Measurements from ENCODE around the gene KNDC1. TPM values are rescaled to one million over a fixed set of nuclear protein-coding genes. Genes with fewer than 3 reads are reported as not detected.

The KNDC1 gene
- total RNA-seq, 2 donors from 2014 or later: 0.33 to 0.37 TPM

GRCh38 chr10:133239990-133240389 is 80.0 kb downstream of the KNDC1 start:
- DNase-seq (ENCODE audit: low spot score): no peak
- intact Hi-C loops (cut with DNase I): no loop called here

GRCh38 chr10:133241501-133242205 is 81.6 kb downstream of the KNDC1 start:
- no peak for DNase-seq (ENCODE audit: low spot score)
- intact Hi-C loops (cut with DNase I): no loop called here

DNA sequence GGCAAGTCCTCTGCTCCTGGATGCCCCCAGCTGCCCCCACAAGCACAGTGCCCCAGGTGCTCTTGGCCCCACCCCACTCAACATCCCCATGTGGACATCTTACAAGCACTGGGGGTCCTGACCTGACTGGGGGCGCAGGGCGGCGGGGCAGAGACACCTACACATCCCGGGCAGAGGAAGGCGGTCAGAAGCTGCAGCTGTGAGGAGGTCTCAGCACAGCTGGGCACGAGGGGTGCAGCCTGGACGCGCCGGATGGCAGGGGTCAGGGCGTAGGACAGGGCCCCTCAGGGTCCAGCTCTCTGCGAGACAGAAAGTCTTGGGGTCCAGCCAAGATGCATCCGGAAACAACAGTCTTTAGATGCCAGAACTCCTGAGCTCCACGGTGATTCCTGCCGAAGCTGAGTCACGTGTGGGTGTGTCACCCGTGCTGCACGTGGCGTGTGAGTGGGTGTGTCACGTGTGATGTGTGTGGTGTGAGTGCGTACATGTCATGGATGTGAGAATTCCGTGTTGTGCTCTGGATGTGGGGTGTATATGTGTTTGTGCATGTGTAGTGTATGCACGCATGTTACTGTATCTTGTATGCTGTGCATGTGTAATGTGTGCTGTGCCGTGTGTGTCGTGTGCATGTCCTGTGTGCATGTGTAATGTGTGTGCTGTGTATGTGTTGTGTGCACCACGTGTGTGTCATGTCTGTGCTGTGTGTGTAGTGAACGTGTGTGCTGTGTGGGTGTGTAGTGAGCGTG is 82.8 kb downstream of the KNDC1 start:
- intact Hi-C loops (cut with DNase I): no loop called here
- no peak for DNase-seq (ENCODE audit: low spot score)

GRCh38 chr10:133243593-133243992 is 83.6 kb downstream of the KNDC1 start:
- intact Hi-C loops (cut with DNase I): no loop called here
- DNase-seq (ENCODE audit: low spot score): no peak

DNA sequence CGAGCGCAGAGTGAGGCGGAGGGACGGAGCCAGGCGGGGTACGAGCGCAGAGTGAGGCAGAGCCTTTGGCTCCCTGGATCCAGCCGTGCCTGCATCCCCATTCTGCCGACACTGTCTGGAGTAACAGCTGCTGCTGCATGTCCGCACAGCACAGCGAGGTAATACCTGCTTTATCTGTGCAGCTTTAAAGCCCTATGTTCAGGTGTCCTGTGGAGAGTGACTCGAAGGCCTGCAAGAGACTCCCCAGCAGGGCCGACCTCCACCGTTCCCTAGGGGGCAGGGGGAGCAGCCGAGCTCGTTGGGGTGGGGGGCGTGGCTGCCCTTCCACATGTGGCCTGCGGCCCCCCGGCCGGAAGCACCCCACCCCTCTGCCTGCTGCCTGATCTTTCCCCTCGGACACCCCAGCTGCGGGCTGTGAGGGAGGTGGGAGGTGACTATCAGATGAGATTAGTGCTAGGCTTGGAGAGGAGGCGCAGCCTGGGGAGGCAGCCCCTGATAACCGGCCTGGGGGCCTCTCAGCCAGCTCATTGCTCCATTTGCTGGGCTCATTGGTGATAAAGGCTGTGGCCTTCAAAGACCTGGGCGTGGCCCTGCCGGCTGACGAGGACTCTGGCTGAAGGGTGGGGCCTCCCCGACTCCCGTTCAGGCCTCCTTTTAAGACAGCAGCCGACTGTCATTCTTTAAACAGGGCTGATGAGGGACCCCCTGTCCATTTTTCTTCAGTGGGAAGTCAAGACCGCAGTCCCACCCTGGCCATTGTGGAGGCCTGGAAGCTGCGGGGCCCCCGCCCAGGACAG is 85.6 kb downstream of the KNDC1 start:
- intact Hi-C loops (cut with DNase I): no loop called here
- DNase-seq (ENCODE audit: low spot score): no peak

- intact Hi-C loops (cut with DNase I): no loop called here
- DNase-seq (ENCODE audit: low spot score): no peak
These were observed 86.2 kb downstream of the KNDC1 start for GRCh38 chr10:133246236-133246626.

DNA sequence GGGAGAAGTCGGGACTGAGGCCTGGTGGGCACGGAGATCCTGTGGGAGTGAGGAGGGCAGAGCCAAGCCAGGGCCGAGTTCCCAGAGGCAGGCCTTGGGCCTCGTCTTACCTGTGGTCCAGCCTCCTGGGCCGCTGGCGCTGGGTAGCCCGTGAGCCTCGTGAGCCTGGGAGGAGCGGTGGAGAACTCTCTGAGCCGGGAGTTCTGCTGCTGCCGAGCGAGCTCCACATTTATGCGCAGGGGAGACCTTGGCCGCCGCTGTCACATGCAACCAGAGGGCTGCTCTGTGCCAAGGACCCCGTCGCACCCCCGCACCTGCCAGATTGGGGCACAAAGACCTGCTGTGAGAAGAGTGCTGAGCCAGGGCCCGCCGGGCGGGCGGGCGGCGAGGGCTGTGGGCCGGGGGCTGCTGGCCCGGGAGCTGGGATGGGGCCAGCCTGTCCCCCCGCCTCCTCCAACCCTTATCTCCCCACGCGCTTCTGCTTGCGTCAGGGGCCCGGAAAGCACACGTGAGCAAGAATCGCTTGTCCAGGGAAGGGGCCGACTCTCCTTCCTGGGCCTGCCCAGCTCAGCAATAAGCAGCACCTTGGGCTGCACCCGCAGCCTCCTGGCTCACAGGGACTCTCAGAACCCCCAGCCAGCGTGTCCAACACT is 87.8 kb downstream of the KNDC1 start:
- intact Hi-C loops (cut with DNase I): no loop called here

GRCh38 chr10:133248334-133248715 is 88.3 kb downstream of the KNDC1 start:
- intact Hi-C loops (cut with DNase I): no loop called here
- no peak for DNase-seq (ENCODE audit: low spot score)

More for the DNA sequence above, 87.8 kb downstream of the KNDC1 start:
- DNase-seq (ENCODE audit: low spot score): no peak

GRCh38 chr10:133249094-133249780 is 89.2 kb downstream of the KNDC1 start:
- intact Hi-C loops (cut with DNase I): no loop called here
- no peak for DNase-seq (ENCODE audit: low spot score)

DNA sequence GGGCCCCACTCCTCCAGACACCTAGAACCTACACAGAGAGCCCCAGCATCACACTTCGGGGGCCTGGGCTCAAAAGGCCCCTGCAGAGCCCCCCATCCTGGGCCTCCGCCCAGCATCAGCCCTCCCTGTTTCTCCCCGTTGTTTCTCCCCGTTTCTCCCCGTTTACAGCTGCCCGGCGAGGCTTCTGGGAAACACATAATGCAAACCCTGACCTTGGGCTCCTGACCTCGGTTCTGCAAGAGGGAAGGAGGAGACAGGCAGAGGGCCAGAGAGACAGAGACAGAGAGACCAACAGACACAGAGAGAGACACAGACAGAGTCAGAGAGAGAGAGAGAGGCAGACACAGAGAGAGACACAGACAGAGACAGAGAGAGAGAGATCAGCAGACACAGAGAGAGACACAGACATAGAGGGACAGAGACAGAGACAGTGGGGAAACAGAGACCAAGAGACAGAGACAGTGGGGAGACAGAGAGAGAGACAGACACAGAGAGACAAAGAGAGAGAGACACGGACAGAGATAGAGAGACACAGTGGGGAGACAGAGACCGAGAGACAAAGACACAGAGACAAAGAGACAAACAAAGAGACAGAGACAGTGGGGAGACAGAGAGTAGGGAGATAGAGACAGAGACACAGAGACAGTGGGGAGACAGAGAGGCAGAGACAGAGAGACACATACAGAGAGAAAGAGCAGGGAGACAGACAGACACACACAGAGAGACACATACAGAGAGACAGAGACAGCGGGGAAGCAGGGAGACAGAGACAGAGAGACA is 90.1 kb downstream of the KNDC1 start:
- no peak for DNase-seq (ENCODE audit: low spot score)
- intact Hi-C loops (cut with DNase I): loop anchor here in 1 of 2 donors (5.0 to 10.0 kb wide), 2 partner anchors 383 to 1835 kb away; no protein-coding TSS in a partner anchor

- no peak for DNase-seq (ENCODE audit: low spot score)
- intact Hi-C loops (cut with DNase I): loop anchor here in 1 of 2 donors (5.0 to 10.0 kb wide), 2 partner anchors 384 to 1837 kb away; no protein-coding TSS in a partner anchor
These were observed 91.6 kb downstream of the KNDC1 start for GRCh38 chr10:133251388-133252222.

DNA sequence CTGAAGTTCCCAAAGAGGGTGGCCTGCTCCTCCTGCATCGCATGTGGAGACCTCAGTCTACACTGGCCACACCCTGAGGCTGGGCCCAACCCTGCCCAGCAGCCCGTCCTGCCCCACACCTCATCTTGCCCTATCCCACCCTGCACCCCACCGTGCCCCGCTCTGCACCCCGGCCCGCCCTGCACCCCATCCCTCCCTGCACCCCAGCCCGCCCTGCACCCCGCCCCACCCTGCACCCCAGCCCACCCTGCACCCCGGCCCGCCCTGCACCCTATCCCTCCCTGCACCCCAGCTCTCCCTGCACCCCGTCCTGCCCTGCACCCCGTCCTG is 92.2 kb downstream of the KNDC1 start:
- DNase-seq (ENCODE audit: low spot score): no peak
- intact Hi-C loops (cut with DNase I): loop anchor here in 1 of 2 donors (5.0 to 10.0 kb wide), 2 partner anchors 385 to 1837 kb away; no protein-coding TSS in a partner anchor

GRCh38 chr10:133253361-133253955 is 93.4 kb downstream of the KNDC1 start:
- no peak for DNase-seq (ENCODE audit: low spot score)
- intact Hi-C loops (cut with DNase I): loop anchor here in 1 of 2 donors (5.0 to 10.0 kb wide), 2 partner anchors 386 to 1839 kb away; no protein-coding TSS in a partner anchor

DNA sequence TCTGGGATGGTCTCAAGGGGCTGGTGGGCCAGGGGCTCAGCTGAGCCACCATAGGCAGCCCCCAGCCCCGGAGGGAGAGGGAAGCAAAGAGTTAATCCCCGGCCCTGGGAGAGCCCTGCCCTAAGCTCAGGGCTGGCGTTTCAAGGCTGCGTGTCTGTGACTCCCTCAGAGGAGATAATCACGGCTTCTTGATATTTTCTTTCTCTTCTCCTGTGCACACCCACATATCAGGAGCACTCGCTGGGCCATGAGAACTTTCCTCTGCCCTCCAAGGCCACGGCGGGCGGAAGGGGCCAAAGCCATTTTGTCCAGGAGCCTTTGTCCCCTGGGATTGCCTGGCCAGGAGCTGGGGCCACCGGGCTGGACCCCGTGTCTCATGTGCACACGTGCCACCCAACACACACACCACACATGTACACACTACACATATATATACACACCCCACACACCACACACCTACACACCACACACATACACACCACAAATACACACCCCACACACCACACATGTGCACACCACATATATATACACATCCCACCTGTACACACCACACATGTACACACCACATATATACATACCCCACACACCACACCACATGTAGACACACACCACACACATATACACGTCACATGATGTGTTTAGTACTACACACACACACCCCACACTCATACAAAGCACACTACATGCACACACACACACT is 94.6 kb downstream of the KNDC1 start:
- no peak for DNase-seq (ENCODE audit: low spot score)
- intact Hi-C loops (cut with DNase I): loop anchor here in 1 of 2 donors (2.0 to 10.0 kb wide), 3 partner anchors 387 to 1840 kb away; no protein-coding TSS in a partner anchor

- intact Hi-C loops (cut with DNase I): loop anchor here in 1 of 2 donors (2.0 to 10.0 kb wide), 2 partner anchors 995 to 1841 kb away; no protein-coding TSS in a partner anchor
- no peak for DNase-seq (ENCODE audit: low spot score)
These were observed 95.3 kb downstream of the KNDC1 start for GRCh38 chr10:133255323-133255722.

DNA sequence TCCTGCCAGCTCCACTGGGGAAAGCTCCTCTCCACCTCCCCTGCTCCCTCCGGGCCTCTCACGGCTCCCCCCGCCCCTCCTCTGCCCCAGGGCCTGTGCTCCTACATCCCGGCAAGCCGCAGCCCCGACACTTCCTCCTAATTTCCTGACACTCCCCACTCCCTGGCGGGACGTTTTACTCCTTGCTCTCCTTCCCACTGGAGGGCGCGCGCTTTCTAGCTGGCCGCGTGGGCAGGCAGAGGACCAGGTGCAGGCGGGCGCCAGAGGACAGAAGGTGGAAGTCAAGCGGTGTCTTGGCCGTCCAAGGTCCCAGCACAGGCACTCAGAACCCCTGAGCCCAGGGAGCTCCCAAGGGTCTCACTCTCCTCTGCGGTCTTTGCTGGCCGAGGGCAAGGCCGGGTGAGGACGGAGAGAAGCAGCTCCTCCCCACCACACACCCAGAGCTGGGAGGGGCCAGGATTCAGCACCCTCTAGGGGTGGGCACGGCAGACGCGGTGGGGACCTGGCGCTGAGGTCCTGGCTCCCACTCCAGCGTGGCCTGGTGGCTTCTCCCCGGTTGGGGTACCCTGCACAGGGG is 97.6 kb downstream of the KNDC1 start:
- intact Hi-C loops (cut with DNase I): loop anchor here in 1 of 2 donors (10.0 kb wide), 1 partner anchor 1843 kb away; no protein-coding TSS in a partner anchor
- DNase-seq (ENCODE audit: low spot score): peak; percentile 92
